ENCODE measurements around the gene LRRC8A. TPM values are rescaled to one million over a fixed set of nuclear protein-coding genes. Genes with fewer than 3 reads are reported as not detected.
"Not testable (repeated sequence)": the region's sequence is repeated elsewhere in the genome, so short reads cannot be mapped to it uniquely, and the experiment has no call there.

The LRRC8A gene
- total RNA-seq, 2 experiments from 2014 or later, result 35.0 to 35.8 TPM

- peak; percentile 98 for ATAC-seq (ENCODE audit: poor library complexity)
- Mint-ChIP-seq H3K4me3 (no peak overlapping the region), H3K27me3 (no peaks in the 10 kb centered on the region), H3K27ac (peak overlapping the region; percentile 36), H3K36me3 (ENCODE audit: low read depth) (no peaks in the 10 kb centered on the region), H3K9me3 (no peaks in the 10 kb centered on the region), H3K4me1 (ENCODE audit: low read depth) (peaks cover 4% of the 10 kb centered on the region)
- no peak overlapping the region for H3K27ac ChIP-seq (ENCODE audit: low read depth in 1 of 2, low read length in 2 of 2)
- intact Hi-C loops (cut with DNase I, micrococcal nuclease), result loop anchor here (1.0 to 2.0 kb wide), 4 partner anchors 19 to 215 kb away; partner anchors contain the start of gene LRRC8A (in 1 of the 2)
- H3K36me3 ChIP-seq (ENCODE audit: insufficient read depth, low read length), result no peaks in the 10 kb centered on the region
- TF ChIP-seq CTCF (IDR thresholded peaks at IDR 0.05), result peak; percentile 92
- ChIA-PET CTCF (interaction anchor here (1.0 to 5.3 kb wide), 4 partner anchors 9 to 65 kb away, joined by 3 to 29 read pairs (median 4); partner anchors contain the start of gene ENDOG), POLR2A (interaction anchor here (1.4 kb wide), 1 partner anchor 64 kb away, joined by 5 read pairs; no protein-coding TSS in a partner anchor)
- DNase-seq, result peak; percentile 73 to 92 (median 82)
- H3K9me3 ChIP-seq (ENCODE audit: control insufficient read depth in 1 of 2, insufficient read depth in 1 of 2, low read length in 2 of 2), result no peaks in the 10 kb centered on the region
- no peaks in the 10 kb centered on the region for H3K27me3 ChIP-seq (ENCODE audit: control insufficient read depth in 1 of 2, insufficient read depth in 2 of 2, low read length in 2 of 2)
- H3K4me1 ChIP-seq (ENCODE audit: insufficient read depth, low read length), result peaks cover 5% of the 10 kb centered on the region
- H3K4me3 ChIP-seq (ENCODE audit: low read length), result no peak overlapping the region
These were observed 18.3 kb upstream of the LRRC8A start for GRCh38 chr9:128863647-128864046.

- H3K4me3 ChIP-seq (ENCODE audit: low read length), result no peak overlapping the region
- H3K27ac ChIP-seq (ENCODE audit: low read depth in 1 of 2, low read length in 2 of 2), result no peak overlapping the region
- Mint-ChIP-seq H3K36me3 (ENCODE audit: low read depth) (peaks cover 16% of the 10 kb centered on the region), H3K9me3 (no peaks in the 10 kb centered on the region), H3K4me1 (ENCODE audit: low read depth) (peaks cover 4% of the 10 kb centered on the region), H3K4me3 (no peak overlapping the region), H3K27ac (no peak overlapping the region), H3K27me3 (no peaks in the 10 kb centered on the region)
- ChIA-PET POLR2A (no interaction called here), CTCF (no interaction called here)
- ATAC-seq (ENCODE audit: poor library complexity), result no peak
- H3K9me3 ChIP-seq (ENCODE audit: control insufficient read depth in 1 of 2, insufficient read depth in 1 of 2, low read length in 2 of 2), result no peaks in the 10 kb centered on the region
- intact Hi-C loops (cut with DNase I, micrococcal nuclease), result no loop called here
- no peak for TF ChIP-seq CTCF (IDR thresholded peaks at IDR 0.05)
- no peak for DNase-seq
- no peaks in the 10 kb centered on the region for H3K27me3 ChIP-seq (ENCODE audit: control insufficient read depth in 1 of 2, insufficient read depth in 2 of 2, low read length in 2 of 2)
- H3K4me1 ChIP-seq (ENCODE audit: insufficient read depth, low read length), result no peaks in the 10 kb centered on the region
- H3K36me3 ChIP-seq (ENCODE audit: insufficient read depth, low read length), result peaks cover 3% of the 10 kb centered on the region
These were observed 11.6 kb upstream of the LRRC8A start for GRCh38 chr9:128870128-128870940.

- not testable (repeated sequence) for H3K4me1 ChIP-seq (ENCODE audit: insufficient read depth, low read length); H3K27me3 Mint-ChIP-seq
These were observed 11.0 kb upstream of the LRRC8A start for GRCh38 chr9:128870941-128871265.

More at GRCh38 chr9:128870941-128871265, 11.0 kb upstream of the LRRC8A start:
- H3K9me3 Mint-ChIP-seq; H3K27me3 ChIP-seq (ENCODE audit: control insufficient read depth in 1 of 2, insufficient read depth in 2 of 2, low read length in 2 of 2); H3K4me3 ChIP-seq (ENCODE audit: low read length); H3K27ac Mint-ChIP-seq; intact Hi-C loops (cut with DNase I, micrococcal nuclease); DNase-seq; H3K4me1 Mint-ChIP-seq (ENCODE audit: low read depth); POLR2A ChIA-PET; H3K36me3 ChIP-seq (ENCODE audit: insufficient read depth, low read length); ATAC-seq (ENCODE audit: poor library complexity); H3K27ac ChIP-seq (ENCODE audit: low read depth in 1 of 2, low read length in 2 of 2); H3K4me3 Mint-ChIP-seq; H3K9me3 ChIP-seq (ENCODE audit: control insufficient read depth in 1 of 2, insufficient read depth in 1 of 2, low read length in 2 of 2): not testable (repeated sequence)
- CTCF ChIA-PET, result interaction anchor here (1.0 kb wide), 1 partner anchor 57 kb away, joined by 3 read pairs; no protein-coding TSS in a partner anchor
- peaks cover 16% of the 10 kb centered on the region for H3K36me3 Mint-ChIP-seq (ENCODE audit: low read depth)

Measured in CD4-positive, alpha-beta T cell (primary cell).